Stomach (tissue), 4 donors: Measurements from ENCODE around the gene ADORA1.

Experiments used
- CTCF ChIP-seq, 7 experiments: fragments of 450-650 bp in 4 of 7; fragments of 200-600 bp in 3 of 7; sonication (generic) in 3 of 7; IDR thresholded peaks; one replicate each; pipeline ENCODE4 v1.5.1; 2016 to 2019; ENCODE audit warnings: antibody characterized with exemption in 7 of 7, control low read depth in 2 of 7, mild to moderate bottlenecking in 1 of 7
- EP300 ChIP-seq: sonication (generic); formaldehyde crosslinking; IDR thresholded peaks from one replicate; pipeline ENCODE4 v1.6.1; 2017; ENCODE audit warnings: antibody characterized with exemption
- POLR2A ChIP-seq, 4 donors: fragments of 450-650 bp; IDR thresholded peaks; one replicate each; pipeline ENCODE4 v1.6.1; 2016; ENCODE audit warnings: antibody characterized with exemption in 4 of 4, control low read depth in 2 of 4, mild to moderate bottlenecking in 1 of 4, moderate library complexity in 1 of 4
- POLR2AphosphoS5 ChIP-seq, 3 donors: sonication (generic); formaldehyde crosslinking; IDR thresholded peaks; one replicate each; pipeline ENCODE4 v1.6.1; 2016; ENCODE audit warnings: antibody characterized with exemption in 3 of 3

GRCh38 chr1:203187304-203187685 is 59.8 kb downstream of the ADORA1 start:
- TF ChIP-seq CTCF (IDR thresholded peaks at IDR 0.05) (no peak), EP300 (no peak), POLR2A (IDR thresholded peaks at IDR 0.05) (no peak), POLR2AphosphoS5 (IDR thresholded peaks at IDR 0.05) (no peak)
